ENCODE data around the gene PIK3AP1. TPM values are rescaled to one million over a fixed set of nuclear protein-coding genes. Genes with fewer than 3 reads are reported as not detected.
"Not testable (repeated sequence)": the region's sequence is repeated elsewhere in the genome, so short reads cannot be mapped to it uniquely, and the experiment has no call there.

PIK3AP1 gene
- total RNA-seq, 1 experiment from 2014 or later: 2.1 TPM

- no peak for DNase-seq (ENCODE audit: low read depth)
These were observed 4.3 kb upstream of the PIK3AP1 start for GRCh38 chr10:96724621-96725020.

DNA sequence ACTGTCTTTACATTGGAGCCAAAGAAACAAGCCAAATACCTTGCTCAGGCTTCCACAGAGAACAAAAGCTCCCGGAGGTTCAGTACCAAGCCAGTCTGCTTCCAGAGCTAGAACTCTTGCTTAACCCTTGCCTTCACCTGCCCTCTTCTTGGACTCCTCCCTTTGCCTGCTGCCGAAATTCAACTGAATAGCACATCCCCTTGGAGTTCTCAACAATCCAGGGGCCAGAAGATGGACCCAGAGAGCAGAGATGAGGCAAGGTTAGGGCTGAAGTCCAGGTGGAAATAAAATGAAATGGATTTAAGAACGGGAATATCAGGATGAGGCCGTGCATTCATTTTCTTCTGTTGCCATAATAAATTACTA, 876 bp upstream of the PIK3AP1 start:
- no peak for DNase-seq (ENCODE audit: low read depth)

GRCh38 chr10:96719850-96720421, 378 bp downstream of the PIK3AP1 start:
- DNase-seq (ENCODE audit: low read depth): peak; percentile 57

DNA sequence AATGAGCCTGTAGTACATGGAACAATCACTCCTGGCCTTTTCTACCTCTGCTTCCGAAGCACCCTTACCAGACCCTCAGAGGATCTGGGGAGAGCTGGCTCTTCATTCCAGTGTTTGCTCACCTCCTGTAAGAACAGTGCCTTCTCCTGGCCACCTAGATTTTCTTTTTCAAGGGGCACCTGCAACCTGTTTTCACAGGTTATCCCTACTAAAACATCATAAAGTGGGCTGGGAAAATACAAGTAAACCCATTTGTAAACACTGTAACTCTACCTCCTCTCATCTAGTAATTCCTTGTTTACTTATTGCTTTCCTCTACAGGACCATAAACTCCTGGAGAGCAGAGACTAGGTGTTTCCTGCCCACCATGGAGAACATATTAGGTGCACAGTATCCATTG, 1.1 kb downstream of the PIK3AP1 start:
- no peak for DNase-seq (ENCODE audit: low read depth)

DNA sequence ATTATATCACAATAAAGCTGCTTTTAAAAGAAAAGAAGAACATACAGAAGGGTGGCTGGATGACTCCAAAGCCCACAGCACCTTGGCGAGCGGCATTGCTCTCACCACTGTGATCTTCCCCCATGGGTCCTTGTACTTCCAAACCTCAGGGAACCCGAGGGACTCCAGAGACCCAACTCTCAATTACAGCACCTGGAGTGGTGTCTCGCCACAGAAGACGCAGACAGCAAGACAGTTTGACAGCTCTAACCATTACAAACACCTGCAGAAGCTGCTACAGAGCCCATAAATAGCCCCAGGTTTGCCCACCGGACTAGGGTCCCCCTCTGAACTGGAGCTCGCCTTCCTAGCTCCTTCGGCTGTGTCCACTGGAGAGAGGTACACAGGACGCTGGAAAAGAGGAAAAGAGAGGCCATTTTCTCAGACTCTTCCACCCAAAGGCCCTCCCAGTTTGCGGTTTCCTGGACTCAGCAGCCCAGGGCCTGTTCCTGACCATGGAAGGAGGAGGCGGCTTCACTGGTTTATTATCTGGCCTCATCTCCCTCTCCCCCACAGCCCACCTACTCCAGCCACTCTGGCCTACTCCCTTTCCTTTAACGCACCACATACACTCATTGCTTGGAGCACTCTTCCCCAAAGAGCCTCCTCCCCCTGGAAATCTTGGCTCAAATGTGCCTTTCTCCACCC, 1.9 kb downstream of the PIK3AP1 start:
- no peak for DNase-seq (ENCODE audit: low read depth)

GRCh38 chr10:96716390-96716789, 3.9 kb downstream of the PIK3AP1 start:
- DNase-seq (ENCODE audit: low read depth): no peak

DNA sequence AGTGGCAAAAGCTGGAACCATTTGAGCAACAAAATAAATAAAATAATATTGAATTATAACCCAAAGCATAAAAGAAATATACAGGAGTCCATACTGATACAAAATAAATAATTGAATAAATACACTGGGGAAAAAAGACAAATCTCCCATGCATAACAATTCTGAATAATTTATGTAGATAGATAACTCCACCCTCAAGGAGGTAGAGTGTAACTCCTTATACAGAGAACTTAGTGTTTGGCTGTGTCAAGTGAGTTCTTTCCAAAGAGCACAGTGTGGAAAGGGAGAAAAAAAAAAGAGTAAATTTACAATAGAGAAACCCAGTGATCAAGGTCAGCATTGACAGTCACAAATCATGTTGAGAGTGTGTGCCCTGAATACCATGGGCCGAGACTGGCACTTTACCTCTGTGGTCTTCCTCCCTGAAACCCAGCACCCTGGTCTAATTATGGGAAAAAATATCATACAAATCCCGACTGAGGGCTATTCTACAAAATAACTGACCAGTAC, 5.5 kb downstream of the PIK3AP1 start:
- no peak for DNase-seq (ENCODE audit: low read depth)

GRCh38 chr10:96714031-96714590, 6.2 kb downstream of the PIK3AP1 start:
- DNase-seq (ENCODE audit: low read depth): peak; percentile 48

DNA sequence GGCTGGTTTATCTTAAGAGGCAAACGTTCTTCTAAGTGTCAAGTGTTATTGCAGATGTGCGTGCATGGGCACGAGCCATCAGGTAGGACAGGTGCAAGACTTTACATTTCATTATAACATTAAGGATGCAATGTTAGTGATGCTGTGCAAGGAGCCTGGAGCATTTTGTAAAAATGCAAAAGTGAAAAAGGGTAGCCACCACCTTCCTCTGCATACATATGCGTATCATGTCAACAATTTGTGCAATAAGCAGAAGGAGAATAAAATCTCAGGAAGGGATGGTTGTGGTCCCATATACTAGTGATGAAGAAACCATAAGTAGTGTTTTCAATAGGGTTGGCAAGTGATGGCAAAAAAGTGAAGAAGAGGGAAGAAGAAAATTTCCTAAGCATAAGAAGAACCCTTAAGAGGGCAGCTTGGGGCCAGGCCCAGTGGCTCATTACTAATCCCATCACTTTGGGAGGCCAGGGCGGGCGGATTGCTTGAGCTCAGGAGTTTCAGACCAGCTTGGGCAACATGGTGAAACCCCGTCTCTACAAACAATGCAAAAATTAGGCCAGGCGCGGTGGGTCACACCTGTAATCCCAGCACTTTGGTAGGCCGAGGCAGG, 7.5 kb downstream of the PIK3AP1 start:
- DNase-seq (ENCODE audit: low read depth): no peak

GRCh38 chr10:96711048-96711728, 9.1 kb downstream of the PIK3AP1 start:
- no peak for DNase-seq (ENCODE audit: low read depth)

DNA sequence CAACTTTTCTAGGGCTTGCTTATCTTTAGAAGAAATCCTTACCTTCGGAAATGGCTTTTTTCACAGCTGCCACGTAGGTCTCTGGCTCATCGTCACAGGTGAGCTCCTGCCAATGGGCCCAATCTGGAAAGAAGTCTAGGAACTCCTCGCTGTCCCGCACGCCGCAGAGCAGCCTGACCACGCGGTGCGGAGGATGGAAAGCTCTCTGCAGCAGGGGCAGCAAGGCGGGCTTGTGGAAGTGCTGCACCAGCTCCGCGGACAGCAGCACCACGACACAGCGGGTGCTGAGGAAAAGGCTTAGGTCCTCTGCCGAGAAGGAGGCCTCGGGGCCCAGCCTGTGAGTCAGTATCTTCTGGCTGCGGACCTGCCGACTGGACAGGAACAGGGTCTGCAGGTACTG, 10.8 kb downstream of the PIK3AP1 start:
- DNase-seq (ENCODE audit: low read depth): no peak

GRCh38 chr10:96708996-96709395, 11.3 kb downstream of the PIK3AP1 start:
- no peak for DNase-seq (ENCODE audit: low read depth)

DNA sequence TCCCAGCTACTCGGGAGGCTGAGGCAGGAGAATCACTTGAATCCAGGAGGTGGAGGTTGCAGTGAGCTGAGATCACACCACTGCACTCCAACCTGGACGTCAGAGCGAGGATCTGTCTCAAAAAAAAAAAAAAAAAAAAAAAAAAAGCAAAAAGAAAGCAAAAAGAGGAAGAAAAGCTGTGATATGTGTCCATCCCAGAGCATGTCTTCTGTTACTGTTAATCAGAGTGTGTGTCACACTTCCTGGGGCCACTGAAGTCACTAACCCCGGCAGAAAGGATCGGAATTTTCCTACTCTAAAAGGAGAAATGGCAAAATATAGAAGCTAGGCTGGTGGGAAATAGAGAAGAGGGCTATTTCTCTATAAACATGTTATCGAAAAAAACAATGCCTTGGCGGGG, 11.9 kb downstream of the PIK3AP1 start:
- DNase-seq (ENCODE audit: low read depth): no peak

DNA sequence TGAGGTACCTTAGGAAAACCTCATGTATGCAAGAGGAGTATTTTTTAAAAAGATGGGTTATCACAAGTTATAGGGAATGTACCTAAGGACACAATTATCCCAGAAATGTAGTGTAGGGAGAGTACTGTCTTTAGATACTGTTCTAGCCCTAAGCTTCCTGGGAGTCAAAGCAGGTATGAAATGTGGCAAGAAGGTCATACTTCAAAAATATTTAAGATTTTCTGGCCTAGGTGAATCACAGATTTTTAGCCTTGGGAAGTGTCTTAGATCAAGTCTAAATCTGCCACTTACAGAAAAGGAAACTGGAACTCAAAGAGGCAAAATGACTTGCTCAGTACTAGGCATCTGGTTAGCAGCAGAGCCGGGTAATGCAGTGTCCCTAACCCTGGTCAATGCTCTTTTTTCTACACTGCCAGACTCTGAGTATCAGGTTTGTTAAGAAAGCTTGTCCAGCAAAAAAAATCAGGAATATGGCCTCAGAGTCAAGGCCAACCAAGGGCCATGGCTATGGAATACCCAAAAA, 13.9 kb downstream of the PIK3AP1 start:
- no peak for DNase-seq (ENCODE audit: low read depth)

GRCh38 chr10:96705134-96705533, 15.2 kb downstream of the PIK3AP1 start:
- no peak for DNase-seq (ENCODE audit: low read depth)

DNA sequence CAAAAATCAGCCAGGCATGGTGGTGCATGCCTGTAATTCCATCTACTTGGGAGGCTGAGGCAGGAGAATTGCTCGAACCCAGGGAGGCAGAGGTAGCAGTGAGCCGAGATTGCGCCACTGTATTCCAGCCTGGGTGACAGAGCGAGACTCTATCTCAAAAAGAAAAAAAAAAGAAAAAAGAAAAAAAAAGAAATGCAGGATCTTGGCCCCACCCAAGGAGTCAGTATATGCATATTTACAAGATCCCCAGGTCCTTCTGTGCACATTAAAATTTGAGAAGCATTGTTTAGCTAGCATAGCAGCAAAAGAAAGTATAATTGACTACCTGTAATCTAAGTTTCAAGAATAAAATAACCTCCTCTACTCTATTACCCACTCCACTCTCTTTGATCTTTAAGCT, 15.8 kb downstream of the PIK3AP1 start:
- no peak for DNase-seq (ENCODE audit: low read depth)

- no peak for DNase-seq (ENCODE audit: low read depth)
These were observed 17.0 kb downstream of the PIK3AP1 start for GRCh38 chr10:96703358-96703757.

DNA sequence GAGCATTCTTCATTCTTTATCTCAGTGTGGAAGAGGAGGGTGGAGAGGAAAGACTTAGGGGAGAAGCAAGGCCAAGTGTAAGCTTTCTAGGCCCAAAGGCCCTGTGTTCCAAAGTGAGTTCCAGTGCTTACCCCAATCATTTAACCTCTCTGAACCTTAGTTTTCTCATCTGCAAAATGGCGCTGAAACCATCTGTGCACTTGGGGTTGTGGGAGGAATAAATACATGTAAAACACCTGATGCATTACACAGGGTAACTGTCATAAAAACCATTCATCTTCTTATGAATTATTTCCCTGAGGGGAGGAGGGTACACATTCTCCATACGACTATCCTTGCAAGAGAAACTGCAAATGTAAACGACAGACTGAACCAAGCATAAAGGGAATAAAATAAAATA, 19.0 kb downstream of the PIK3AP1 start:
- DNase-seq (ENCODE audit: low read depth): no peak

DNA sequence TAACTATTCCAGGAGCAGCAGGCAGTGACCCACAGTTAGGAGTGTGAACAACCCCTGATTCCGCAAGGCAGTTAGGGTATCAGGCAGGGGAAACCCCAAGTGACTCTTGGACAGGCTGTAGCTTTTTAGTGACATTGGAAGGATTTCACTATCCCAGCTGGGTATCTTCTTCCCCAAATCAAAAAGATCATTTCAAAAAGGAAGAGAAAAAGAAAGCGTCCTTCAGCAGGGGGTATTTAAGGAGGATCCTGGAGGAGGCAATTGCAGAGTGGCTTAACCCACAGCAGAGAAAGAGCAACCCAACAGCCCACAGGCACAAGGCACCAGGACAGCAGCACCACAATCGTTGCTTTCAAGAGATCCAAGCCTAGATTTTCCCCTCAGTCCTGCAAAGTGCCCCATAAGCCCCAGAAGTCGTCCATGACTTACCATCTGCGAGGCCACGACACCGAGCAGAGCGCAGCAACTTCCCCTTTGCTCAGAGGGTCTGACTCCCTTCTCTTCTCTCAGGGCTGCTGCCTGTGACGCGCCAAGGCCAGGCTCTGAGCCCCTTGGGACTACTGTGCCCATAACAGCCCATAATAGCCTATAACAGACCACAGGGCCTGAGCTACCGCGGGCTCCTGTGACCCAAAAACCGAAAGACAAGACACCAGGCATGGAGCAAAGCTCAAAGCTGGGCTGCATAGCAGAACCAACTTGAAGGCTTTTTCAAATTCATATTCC, 19.8 kb downstream of the PIK3AP1 start:
- DNase-seq (ENCODE audit: low read depth): no peak

DNA sequence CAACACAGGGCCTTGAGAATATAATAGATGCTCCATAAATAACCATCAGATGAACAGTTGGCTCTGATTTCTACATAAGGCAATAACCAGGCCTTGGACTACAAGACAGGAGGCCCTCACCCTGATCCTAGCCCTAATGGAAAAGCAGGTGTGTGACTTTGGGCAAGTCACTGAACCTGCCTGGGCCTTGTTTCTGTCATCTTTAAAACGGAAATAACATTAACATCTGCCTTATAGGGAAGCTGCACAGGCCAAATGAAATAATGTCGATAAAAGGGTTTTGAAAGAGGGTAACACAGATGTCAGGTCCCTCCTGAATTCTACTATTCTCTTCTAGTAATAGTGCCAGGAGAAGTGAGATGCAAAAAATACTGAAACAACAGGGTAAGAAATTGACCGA, 20.7 kb downstream of the PIK3AP1 start:
- DNase-seq (ENCODE audit: low read depth): no peak

GRCh38 chr10:96698305-96698704, 22.0 kb downstream of the PIK3AP1 start:
- not testable (repeated sequence) for DNase-seq (ENCODE audit: low read depth)
